HG02870 (cell line): Measurements from ENCODE around the gene RAB40C.

Source experiments
- ATAC-seq: cut with Tn5 transposase; IDR thresholded peaks from one replicate; pipeline ENCODE4 v1.9.1; 2021; ENCODE audit warnings: mild to moderate bottlenecking, moderate library complexity; ENCODE audit not compliant: unreplicated experiment

RAB40C gene

GRCh38 chr16:572865-573650 lies 16.8 kb upstream of the RAB40C start:
- no peak for ATAC-seq

GRCh38 chr16:574021-574760 lies 15.7 kb upstream of the RAB40C start:
- ATAC-seq = no peak

GRCh38 chr16:575354-576196 lies 14.3 kb upstream of the RAB40C start:
- no peak for ATAC-seq

- ATAC-seq = no peak
Measured at GRCh38 chr16:576197-576822, 13.6 kb upstream of the RAB40C start.

- no peak for ATAC-seq
Measured at GRCh38 chr16:576823-577201, 13.1 kb upstream of the RAB40C start.

GRCh38 chr16:577796-578195 lies 12.1 kb upstream of the RAB40C start:
- ATAC-seq = no peak

GRCh38 chr16:578232-578869 lies 11.5 kb upstream of the RAB40C start:
- no peak for ATAC-seq

- ATAC-seq = no peak
Measured at GRCh38 chr16:578870-579405, 10.9 kb upstream of the RAB40C start.

- ATAC-seq = no peak
Measured at GRCh38 chr16:580141-580945, 9.5 kb upstream of the RAB40C start.

GRCh38 chr16:580946-581498 lies 8.8 kb upstream of the RAB40C start:
- ATAC-seq = no peak

GRCh38 chr16:582218-582613 lies 7.7 kb upstream of the RAB40C start:
- ATAC-seq = no peak

- ATAC-seq = no peak
Measured at GRCh38 chr16:582614-583331, 7.1 kb upstream of the RAB40C start.

GRCh38 chr16:583470-583814 lies 6.4 kb upstream of the RAB40C start:
- no peak for ATAC-seq

- ATAC-seq = no peak
Measured at GRCh38 chr16:583815-584591, 5.9 kb upstream of the RAB40C start.

GRCh38 chr16:585351-585750 lies 4.5 kb upstream of the RAB40C start:
- ATAC-seq = no peak

- ATAC-seq = no peak
Measured at GRCh38 chr16:586047-586644, 3.7 kb upstream of the RAB40C start.
